AG04450 (cell line): ENCODE results near the gene GSTT2B. TPM values are rescaled to one million over a fixed set of nuclear protein-coding genes. Genes with fewer than 3 reads are reported as not detected.
"Not testable (repeated sequence)": the region's sequence is repeated elsewhere in the genome, so short reads cannot be mapped to it uniquely, and the experiment has no call there.

Experiments used
- CTCF ChIA-PET: fragments of 300-600, 350-600 bp; formaldehyde crosslinking; extraction: SDS; loops from one replicate; lab custom pipeline; 2022; ENCODE audit warnings: antibody characterized with exemption, inconsistent platforms; lab: Charles Lee
- POLR2A ChIA-PET: fragments of 350-600 bp; formaldehyde crosslinking; extraction: SDS; loops from one replicate; lab custom pipeline; 2021; ENCODE audit warnings: antibody characterized with exemption, inconsistent platforms; lab: Yijun Ruan, JAX
- DNase-seq: peaks from one replicate; pipeline ENCODE4 v3.0.0-alpha.2; 2011; ENCODE audit warnings: low read depth, low spot score
- H3K27ac ChIP-seq: one replicate; pipeline ENCODE4 v1.5.1; 2012; ENCODE audit warnings: low read depth, low read length, control low read depth
- H3K27me3 ChIP-seq: one replicate; pipeline ENCODE4 v1.6.0; 2012; ENCODE audit warnings: low read length; ENCODE audit not compliant: control insufficient read depth, insufficient read depth
- H3K4me3 ChIP-seq: 2 replicates; pipeline ENCODE4 v1.5.1; 2011; ENCODE audit warnings: mild to moderate bottlenecking, low read depth, low read length, control low read depth
- H3K9me3 ChIP-seq: 2 replicates; pipeline ENCODE4 v1.5.1; 2012; ENCODE audit warnings: low read length; ENCODE audit not compliant: control insufficient read depth, insufficient read depth
- polyA plus RNA-seq: library from polyadenylated mRNA; depleted of rRNA; stranded (reverse); fragments of >200 nt; gene quantifications from 2 replicates; pipeline ENCODE4 v1.2.3, GENCODE V29; 2011
- TF ChIP-seq, protein P1 (sequence below): IDR thresholded peaks from 2 replicates; pipeline ENCODE4 v1.5.1; 2011; ENCODE audit warnings: low read depth, low read length, control low read depth, inconsistent platforms

Gene GSTT2B
- polyA plus RNA-seq, 1 experiment: 33.1 TPM

DNA sequence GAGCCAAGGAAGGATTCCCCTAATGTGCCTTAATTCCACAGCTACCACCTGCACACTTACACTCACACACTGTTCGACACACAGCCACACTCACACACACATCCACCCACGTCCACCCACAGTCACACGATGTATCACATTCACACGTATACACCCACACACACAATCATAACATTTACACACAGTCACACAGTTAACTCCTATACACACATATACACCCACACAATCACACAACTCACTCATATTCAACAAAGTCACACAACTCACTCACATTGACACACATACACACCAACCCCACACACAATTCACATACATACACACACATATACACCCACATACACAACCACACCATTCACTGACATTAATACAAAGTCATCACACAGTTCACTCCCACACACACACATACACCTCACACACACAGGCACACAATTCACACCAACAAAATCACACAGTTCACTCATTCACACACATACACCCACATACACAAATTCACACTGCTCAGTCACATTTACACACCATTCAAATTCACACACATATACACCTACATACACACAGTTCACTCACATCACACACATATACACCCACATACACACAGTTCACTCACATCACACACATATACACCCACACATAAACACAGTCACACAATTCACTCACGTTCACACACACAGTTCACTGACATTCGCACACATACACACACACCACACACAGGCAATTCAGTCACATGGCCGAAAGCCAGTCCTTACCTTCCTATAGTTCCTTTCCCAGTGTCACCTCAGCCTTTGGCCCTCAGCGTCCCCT, 6.6 kb downstream of the GSTT2B start:
- POLR2A ChIA-PET, H3K9me3 ChIP-seq, H3K27me3 ChIP-seq, CTCF ChIA-PET, DNase-seq, H3K27ac ChIP-seq, H3K4me3 ChIP-seq: not testable (repeated sequence)

DNA sequence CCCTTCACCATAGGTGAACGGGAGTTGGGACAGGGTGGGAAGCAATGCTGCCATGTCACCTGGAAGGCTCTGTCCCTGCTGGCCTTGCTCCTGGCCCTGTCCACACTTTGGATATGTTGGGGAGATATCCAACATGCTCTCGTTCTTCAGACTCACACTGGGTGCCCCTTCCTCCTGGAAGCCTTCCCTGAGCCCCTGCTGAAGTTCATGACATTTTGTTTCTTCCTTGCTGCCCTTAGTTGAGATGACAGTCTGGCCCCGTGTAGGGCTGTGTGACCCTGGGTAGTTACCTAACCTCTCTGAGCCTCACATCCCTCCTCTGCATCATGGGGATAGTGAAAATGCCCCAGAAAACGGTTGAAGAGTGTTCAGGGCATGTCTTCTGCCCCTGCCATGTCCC, 7.5 kb downstream of the GSTT2B start:
- H3K9me3 ChIP-seq, H3K27ac ChIP-seq, POLR2A ChIA-PET, CTCF ChIA-PET, DNase-seq, H3K27me3 ChIP-seq, H3K4me3 ChIP-seq: not testable (repeated sequence)

DNA sequence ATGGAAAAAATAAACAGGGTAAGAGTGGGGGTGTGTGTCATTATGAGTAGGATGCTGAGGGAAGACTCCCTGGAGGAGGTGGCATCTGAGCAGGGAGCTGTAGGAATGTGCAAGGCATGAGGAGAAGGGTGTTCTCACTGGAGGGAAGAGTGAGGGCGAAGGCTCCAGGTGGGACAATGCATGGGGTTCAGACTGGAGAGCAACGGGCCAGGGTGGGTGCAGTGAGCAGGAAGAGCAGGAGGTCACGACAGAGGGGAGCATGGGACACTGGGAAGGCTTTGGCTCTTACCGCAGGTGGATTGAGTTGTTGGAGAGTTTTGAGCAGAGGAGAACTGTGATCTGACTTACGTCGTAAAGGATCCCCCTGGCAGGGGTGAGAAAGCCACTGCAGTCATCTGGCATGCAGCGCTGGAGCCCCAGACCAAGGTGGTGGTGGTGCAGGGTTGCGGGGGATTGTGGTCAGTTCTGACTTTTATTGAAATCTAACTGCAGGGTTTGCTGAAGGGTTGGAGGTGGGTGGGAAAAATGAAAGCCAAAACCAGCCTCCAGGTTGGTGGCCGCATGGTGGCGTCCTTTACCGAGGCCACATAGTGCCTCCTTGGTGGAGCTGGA, 8.1 kb downstream of the GSTT2B start:
- H3K4me3 ChIP-seq, DNase-seq, POLR2A ChIA-PET, H3K27me3 ChIP-seq, H3K9me3 ChIP-seq, H3K27ac ChIP-seq, CTCF ChIA-PET: not testable (repeated sequence)

DNA sequence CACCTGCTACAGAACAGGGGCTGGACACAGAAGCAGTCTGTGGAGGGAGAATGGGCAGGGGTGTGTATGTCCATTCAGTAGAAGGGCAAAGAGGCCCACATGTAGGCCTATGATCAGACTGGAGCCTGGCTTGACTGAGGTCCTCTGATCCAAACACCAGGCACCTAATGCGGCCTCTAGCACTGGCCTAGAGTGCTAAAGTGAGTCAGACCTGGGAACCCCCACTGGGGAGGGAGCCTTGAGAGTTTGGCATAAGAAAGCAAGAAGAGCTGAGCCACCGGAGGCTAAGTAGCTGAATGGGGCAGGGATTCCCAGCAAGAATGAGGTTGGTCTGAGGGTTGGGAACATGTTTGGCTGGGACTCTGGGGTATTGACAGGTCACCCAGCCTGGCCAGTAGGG, 9.6 kb downstream of the GSTT2B start:
- H3K27ac ChIP-seq, H3K9me3 ChIP-seq, CTCF ChIA-PET, POLR2A ChIA-PET, H3K27me3 ChIP-seq, DNase-seq, H3K4me3 ChIP-seq: not testable (repeated sequence)

DNA sequence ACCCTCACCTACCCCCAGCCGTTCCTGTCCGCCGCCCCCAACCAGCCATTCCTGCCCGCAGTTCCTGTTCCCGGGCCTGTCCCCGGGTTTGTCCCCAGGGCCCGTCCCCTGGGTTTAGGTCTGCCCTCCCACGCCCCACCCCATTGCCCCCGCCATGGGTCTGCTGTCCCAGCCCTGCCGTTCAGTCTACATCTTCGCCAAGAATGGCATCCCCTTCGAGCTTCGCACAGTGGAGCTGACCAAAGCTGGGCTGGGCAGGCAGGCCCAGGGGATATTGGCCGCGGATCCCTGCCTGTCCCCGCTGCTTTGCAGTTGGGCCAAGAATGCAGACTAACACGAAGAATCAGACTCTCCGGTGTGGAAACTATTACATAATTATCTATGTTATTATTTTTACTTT, 11.2 kb downstream of the GSTT2B start:
- DNase-seq, H3K27ac ChIP-seq, H3K27me3 ChIP-seq, H3K4me3 ChIP-seq, POLR2A ChIA-PET, H3K9me3 ChIP-seq, CTCF ChIA-PET: not testable (repeated sequence)

DNA sequence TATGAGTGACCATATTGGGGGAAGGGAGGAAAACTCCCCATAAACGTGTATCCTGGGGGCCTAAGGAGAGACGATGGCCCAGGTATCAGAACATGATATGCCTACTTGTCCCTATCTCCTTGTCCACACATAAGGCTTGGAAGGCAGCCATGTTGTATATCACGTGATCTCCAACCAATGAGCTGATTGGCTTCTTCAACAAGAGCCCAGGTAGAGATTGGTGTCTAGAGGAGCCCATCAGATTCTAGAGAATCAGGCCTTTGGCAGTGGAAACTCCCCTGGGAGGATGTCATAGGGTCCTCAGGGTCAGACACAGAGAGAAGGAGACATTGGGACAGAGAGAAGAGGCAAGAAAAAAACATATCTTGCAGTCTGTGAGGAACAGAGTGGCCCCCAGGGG, 13.6 kb downstream of the GSTT2B start:
- H3K27ac ChIP-seq, CTCF ChIA-PET, H3K9me3 ChIP-seq, H3K4me3 ChIP-seq, POLR2A ChIA-PET, DNase-seq, H3K27me3 ChIP-seq: not testable (repeated sequence)

DNA sequence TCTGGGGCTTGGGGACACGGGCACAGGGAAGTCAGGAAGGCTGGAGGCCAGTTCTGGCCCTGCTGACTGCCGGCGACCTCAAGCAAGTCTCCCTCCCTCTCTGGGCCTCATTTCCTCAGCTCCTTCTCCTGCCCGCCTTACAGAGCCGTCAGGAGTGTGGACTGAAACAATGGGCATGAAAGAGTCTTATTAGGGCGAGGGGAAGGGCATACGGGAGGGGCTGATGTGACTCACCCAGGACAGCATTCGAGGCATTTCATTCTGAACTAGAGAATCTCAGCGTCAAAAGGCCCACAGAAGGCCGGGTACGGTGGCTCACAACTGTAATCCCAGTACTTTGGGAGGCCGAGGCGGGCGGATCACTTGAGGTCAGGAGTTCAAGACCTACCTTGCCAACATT, 20.8 kb downstream of the GSTT2B start:
- H3K4me3 ChIP-seq, CTCF ChIA-PET, POLR2A ChIA-PET, H3K27ac ChIP-seq, H3K9me3 ChIP-seq, H3K27me3 ChIP-seq, DNase-seq: not testable (repeated sequence)

DNA sequence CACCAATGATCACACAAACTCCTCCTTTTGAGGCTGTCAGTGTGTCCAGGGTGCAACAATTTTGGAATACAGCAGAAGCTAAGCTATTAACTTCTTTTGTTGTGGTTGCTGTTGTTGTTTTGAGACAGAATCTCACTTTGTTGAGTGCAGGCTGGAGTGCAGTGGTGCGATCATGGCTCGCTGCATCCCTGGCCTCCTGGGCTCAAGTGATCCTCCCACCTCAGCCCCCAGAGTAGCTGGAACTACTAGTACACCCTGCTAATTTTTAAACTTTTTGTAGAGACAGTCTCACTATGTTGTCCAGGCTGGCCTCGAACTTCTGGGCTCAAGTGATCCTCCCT, 22.0 kb downstream of the GSTT2B start:
- TF ChIP-seq, protein P1, sequence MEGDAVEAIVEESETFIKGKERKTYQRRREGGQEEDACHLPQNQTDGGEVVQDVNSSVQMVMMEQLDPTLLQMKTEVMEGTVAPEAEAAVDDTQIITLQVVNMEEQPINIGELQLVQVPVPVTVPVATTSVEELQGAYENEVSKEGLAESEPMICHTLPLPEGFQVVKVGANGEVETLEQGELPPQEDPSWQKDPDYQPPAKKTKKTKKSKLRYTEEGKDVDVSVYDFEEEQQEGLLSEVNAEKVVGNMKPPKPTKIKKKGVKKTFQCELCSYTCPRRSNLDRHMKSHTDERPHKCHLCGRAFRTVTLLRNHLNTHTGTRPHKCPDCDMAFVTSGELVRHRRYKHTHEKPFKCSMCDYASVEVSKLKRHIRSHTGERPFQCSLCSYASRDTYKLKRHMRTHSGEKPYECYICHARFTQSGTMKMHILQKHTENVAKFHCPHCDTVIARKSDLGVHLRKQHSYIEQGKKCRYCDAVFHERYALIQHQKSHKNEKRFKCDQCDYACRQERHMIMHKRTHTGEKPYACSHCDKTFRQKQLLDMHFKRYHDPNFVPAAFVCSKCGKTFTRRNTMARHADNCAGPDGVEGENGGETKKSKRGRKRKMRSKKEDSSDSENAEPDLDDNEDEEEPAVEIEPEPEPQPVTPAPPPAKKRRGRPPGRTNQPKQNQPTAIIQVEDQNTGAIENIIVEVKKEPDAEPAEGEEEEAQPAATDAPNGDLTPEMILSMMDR: no peak
- no peaks in the 10 kb centered on the region for H3K27me3 ChIP-seq
- ChIA-PET POLR2A (no interaction called here), CTCF (interaction anchor here (0.5 to 1.2 kb wide), 2 partner anchors 17 to 176 kb away, joined by 3 read pairs; partner anchors contain the start of gene C22orf15)
- no peak overlapping the region for H3K27ac ChIP-seq
- no peak overlapping the region for H3K4me3 ChIP-seq
- DNase-seq: no peak
- no peaks in the 10 kb centered on the region; the same call in 1 of the 2 replicates for H3K9me3 ChIP-seq
